Ishikawa (cell line): Measurements from ENCODE around the gene JPH3.

Source experiments
- CEBPB ChIP-seq: IDR thresholded peaks from 2 replicates; pipeline ENCODE4 v1.6.1; 2012
- CREB1 ChIP-seq: IDR thresholded peaks from 2 replicates; pipeline ENCODE4 v1.6.1; 2012; ENCODE audit warnings: low read depth
- EGR1 ChIP-seq: IDR thresholded peaks from 2 replicates; pipeline ENCODE4 v1.6.1; 2012
- EP300 ChIP-seq: IDR thresholded peaks from 2 replicates; pipeline ENCODE4 v1.6.1; 2012; ENCODE audit warnings: borderline replicate concordance
- FOXM1 ChIP-seq: IDR thresholded peaks from 2 replicates; pipeline ENCODE4 v1.6.1; 2012; ENCODE audit warnings: low read depth, borderline replicate concordance
- NFIC ChIP-seq: IDR thresholded peaks from 2 replicates; pipeline ENCODE4 v1.6.1; 2012
- RAD21 ChIP-seq: IDR thresholded peaks from 2 replicates; pipeline ENCODE4 v1.6.1; 2012; ENCODE audit warnings: low read depth
- TAF1 ChIP-seq: IDR thresholded peaks from 2 replicates; pipeline ENCODE4 v1.6.1; 2012; ENCODE audit warnings: low read depth, mild to moderate bottlenecking
- TCF12 ChIP-seq: IDR thresholded peaks from 2 replicates; pipeline ENCODE4 v1.6.1; 2012; ENCODE audit warnings: low read depth
- TEAD4 ChIP-seq: IDR thresholded peaks from 2 replicates; pipeline ENCODE4 v1.6.1; 2012
- YY1 ChIP-seq: IDR thresholded peaks from 2 replicates; pipeline ENCODE4 v1.6.1; 2012; ENCODE audit warnings: low read depth
- ZBTB7A ChIP-seq: IDR thresholded peaks from 2 replicates; pipeline ENCODE4 v1.6.1; 2012; ENCODE audit warnings: low read depth
- TF ChIP-seq, protein P1 (sequence below): IDR thresholded peaks from 2 replicates; pipeline ENCODE4 v1.6.1; 2012
- TF ChIP-seq, protein P2 (sequence below): IDR thresholded peaks from 2 replicates; pipeline ENCODE4 v1.6.1; 2012
- TF ChIP-seq, protein P3 (sequence below): IDR thresholded peaks from 2 replicates; pipeline ENCODE4 v1.6.1; 2012; ENCODE audit warnings: low read depth, mild to moderate bottlenecking

The JPH3 gene

DNA sequence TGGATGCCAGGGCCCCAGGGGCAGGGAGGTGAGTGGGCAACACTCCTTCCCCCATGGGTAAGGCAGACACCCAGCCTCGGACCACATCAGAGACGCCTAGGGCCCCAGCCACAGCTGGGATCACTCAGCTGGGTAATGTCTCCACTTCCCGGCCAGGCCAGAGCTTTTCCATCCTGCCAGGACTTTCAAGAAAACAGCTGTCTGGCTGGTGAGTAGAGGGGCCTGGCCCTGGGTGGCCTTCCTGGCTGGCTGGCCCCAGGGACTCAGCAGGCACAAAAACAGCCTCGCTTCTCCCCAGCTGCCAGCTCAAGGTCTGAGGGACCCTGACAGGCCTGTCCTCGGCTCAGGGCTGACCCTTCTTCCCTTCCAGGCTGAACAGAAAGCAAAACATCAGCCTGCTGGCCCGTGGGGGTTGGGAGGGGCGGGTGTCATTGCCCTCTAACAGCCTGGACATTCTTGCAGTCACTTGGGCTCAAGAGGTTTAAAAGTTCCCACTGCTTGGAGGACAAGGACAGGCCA lies 45.3 kb upstream of the JPH3 start:
- TF ChIP-seq FOXM1: no peak
- TF ChIP-seq, protein P1, sequence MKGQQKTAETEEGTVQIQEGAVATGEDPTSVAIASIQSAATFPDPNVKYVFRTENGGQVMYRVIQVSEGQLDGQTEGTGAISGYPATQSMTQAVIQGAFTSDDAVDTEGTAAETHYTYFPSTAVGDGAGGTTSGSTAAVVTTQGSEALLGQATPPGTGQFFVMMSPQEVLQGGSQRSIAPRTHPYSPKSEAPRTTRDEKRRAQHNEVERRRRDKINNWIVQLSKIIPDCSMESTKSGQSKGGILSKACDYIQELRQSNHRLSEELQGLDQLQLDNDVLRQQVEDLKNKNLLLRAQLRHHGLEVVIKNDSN: no peak
- TF ChIP-seq, protein P2, sequence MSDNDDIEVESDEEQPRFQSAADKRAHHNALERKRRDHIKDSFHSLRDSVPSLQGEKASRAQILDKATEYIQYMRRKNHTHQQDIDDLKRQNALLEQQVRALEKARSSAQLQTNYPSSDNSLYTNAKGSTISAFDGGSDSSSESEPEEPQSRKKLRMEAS: no peak

DNA sequence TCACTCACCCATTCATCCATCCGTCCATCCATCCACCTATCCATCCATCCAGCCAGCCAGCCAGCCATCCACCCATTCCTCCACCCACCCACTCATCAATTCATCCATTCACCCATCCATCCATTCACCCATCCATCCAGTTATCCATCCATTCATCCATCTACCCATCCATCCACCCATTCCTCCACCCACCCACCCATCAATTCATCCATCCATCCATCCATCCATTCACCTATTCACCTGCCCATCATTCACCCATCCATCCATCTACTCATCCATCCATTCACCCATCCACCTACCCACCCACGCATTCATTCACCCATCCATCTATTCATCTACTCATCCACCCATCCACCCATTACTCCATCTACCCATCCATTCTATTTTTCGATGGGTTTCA lies 43.6 kb upstream of the JPH3 start:
- TF ChIP-seq, protein P1: no peak

DNA sequence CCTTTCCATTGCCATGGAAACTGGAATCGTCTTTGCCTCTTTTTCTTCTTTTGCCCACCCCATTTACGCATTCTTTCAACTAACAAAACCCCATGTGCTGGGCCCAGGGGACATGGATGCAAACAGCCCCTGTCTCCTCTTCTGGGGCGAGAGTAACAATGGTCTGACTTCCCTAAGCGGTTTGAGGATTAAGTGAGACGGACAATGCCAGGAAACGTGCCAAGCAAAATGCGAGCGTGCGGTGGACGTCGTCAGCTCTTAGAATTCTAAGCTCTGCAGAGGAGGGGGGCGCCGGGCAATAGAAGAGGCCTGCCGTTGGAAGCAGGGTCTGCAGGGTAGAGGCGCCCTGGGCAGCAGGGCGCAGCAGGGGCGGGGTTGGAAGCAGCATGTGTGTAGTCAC lies 42.4 kb upstream of the JPH3 start:
- TF ChIP-seq TAF1 (no peak), ZBTB7A (no peak), TCF12 (no peak), EGR1 (no peak), YY1 (no peak), CEBPB (no peak), TEAD4 (no peak), RAD21 (no peak), CREB1 (no peak), NFIC (no peak)
- TF ChIP-seq, protein P3, sequence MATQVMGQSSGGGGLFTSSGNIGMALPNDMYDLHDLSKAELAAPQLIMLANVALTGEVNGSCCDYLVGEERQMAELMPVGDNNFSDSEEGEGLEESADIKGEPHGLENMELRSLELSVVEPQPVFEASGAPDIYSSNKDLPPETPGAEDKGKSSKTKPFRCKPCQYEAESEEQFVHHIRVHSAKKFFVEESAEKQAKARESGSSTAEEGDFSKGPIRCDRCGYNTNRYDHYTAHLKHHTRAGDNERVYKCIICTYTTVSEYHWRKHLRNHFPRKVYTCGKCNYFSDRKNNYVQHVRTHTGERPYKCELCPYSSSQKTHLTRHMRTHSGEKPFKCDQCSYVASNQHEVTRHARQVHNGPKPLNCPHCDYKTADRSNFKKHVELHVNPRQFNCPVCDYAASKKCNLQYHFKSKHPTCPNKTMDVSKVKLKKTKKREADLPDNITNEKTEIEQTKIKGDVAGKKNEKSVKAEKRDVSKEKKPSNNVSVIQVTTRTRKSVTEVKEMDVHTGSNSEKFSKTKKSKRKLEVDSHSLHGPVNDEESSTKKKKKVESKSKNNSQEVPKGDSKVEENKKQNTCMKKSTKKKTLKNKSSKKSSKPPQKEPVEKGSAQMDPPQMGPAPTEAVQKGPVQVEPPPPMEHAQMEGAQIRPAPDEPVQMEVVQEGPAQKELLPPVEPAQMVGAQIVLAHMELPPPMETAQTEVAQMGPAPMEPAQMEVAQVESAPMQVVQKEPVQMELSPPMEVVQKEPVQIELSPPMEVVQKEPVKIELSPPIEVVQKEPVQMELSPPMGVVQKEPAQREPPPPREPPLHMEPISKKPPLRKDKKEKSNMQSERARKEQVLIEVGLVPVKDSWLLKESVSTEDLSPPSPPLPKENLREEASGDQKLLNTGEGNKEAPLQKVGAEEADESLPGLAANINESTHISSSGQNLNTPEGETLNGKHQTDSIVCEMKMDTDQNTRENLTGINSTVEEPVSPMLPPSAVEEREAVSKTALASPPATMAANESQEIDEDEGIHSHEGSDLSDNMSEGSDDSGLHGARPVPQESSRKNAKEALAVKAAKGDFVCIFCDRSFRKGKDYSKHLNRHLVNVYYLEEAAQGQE: no peak
- TF ChIP-seq, protein P1: no peak

DNA sequence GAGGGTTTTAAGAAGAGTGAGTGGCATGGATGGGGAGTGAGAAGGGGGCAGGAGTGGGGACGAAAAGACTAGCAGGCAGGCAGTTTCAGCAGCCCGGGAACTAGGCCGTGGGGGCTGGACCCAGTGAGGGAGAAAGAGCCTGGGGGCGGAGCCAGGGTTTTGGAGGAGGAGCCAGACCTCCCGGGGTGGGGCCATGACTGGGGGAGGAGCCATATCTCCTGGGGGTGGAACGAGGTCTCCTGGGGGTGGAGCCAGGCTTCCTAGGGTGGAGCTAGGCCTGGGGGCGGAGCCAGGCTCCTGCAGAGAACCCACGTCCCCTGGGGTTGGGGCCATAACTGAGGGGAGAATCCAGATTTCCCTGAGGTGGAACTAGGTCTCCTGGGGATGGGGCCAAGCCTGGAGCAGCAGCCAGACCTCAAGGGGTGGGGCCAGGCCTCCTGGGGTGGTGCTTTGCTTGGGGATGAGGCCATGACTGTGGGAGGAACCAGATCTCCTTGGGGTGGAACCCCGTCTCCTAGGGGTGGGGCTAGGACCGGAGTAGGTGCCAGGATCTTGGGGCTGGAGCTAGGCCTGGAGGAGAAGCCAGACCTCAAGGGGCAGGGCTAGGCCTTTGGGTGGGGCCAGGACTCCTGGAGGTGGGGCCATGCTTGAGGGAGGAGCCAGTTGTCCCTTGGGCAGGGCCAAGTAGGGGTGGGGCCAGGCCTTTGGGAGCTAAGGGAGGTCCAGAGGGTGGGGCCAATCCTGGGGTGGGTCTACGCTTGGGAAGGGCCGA lies 41.7 kb upstream of the JPH3 start:
- TF ChIP-seq RAD21 (no peak), EP300 (no peak), CREB1 (no peak), CEBPB (no peak)

DNA sequence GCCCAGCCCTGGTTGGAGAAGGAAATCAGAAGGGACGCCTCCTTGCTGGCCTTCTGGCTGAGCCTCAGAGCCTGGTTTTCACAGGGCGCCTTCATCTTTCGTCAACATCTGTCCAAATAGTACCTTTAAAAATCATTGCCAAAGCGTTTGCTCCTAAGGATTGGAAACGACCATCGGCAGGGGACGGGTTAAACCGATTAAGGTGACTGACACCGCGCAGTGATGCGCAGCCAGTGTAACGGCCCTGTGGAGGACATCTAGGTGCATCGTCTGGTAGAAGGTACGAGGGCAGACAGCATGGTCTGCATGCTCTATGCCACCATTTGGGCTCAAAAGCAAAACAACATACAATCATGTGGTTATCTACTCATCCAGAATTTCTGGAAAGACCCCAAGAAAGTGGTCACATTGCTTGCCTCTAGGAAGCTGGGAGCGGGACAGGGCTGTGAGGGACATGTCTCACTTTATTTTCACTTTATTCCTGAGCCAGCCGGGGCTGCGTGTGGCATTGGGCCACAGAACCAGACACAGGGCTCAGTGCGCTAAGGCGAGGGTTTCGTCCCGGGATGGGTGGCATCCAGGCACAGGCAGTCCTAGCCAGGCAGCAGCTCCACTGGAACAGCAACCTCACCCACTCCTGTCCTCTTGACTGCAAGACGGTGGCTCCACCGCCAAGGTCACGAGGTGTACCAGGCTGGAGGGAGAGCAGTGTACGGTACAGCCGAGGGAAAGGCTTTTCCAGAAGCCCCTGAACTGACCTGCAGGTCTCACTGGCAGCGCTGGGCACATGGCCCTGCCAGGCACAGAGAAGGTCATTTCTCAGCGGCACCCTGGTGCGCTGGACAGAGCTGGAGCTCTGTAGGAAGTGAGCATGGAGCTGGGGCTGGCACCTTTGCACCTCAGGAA lies 40.9 kb upstream of the JPH3 start:
- TF ChIP-seq, protein P2: 0 out of 2 replicates have a peak, but pooled peaks have one; percentile 8
- TF ChIP-seq TCF12: no peak

DNA sequence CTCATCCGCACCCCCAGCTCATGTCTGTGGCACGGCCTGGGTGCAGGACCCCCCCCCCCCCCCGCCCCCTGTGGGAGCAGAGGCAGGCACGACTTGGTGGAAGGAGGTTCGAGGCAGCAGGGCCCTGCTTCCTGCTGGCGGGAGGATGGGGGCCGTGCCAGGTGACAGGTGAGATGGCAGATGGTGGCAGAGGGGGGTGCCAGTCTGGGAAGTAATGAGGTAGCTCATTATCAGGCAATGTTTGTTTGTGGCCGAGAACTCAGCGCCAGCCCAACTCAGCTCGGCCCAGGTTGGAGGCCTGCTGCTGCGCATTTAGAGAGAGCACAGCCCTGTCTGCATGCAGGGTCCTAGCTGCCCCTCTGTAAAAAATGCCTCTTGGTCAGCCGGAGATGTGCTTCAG lies 40.1 kb upstream of the JPH3 start:
- no peak for TF ChIP-seq TCF12
- TF ChIP-seq, protein P1: no peak
- no peak for TF ChIP-seq CREB1
- no peak for TF ChIP-seq ZBTB7A
- no peak for TF ChIP-seq CEBPB
- no peak for TF ChIP-seq TEAD4
- TF ChIP-seq YY1: no peak
- TF ChIP-seq, protein P3: no peak
- no peak for TF ChIP-seq EGR1
- TF ChIP-seq RAD21: no peak
- TF ChIP-seq, protein P2: no peak
- TF ChIP-seq EP300: no peak
- no peak for TF ChIP-seq TAF1
- TF ChIP-seq FOXM1: no peak
- no peak for TF ChIP-seq NFIC
